ENCODE data around the gene DCAF8.

The DCAF8 gene

DNA sequence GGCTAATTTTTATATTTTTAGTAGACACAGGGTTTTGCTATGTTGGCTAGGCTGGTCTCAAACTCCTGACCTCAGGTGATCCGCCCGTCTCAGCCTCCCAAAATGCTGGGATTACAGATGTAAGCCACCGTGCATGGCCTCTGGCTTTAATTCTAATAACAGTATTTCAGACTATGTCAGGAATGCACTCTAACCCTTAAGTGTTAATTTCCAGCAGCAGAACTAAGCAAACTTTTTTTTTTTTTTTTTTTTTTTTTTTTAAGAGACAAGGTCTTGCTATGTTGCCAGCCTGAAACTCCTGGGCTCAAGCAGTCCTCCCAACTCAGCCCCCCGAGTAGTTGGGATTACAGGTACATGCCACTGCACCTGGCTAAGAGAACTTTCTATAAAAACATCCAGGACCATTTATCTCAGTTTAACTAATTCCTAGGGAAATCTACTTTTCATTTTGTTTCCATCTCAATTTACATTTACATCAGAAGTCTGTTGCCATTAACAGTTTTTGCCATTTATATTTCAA lies 6.5 kb downstream of the DCAF8 start:
- TF ChIP-seq BACH2 (CRISPR knock-in tag; IDR thresholded peaks at IDR 0.05; ENCODE audit: borderline replicate concordance): no peak
- no peak for TF ChIP-seq ZNF8 (CRISPR knock-in tag; IDR thresholded peaks at IDR 0.05)
- no peak for TF ChIP-seq ZC3H10 (CRISPR knock-in tag; IDR thresholded peaks at IDR 0.05)
- no peak for TF ChIP-seq TOX (CRISPR knock-in tag; IDR thresholded peaks at IDR 0.05; ENCODE audit: borderline replicate concordance)
- TF ChIP-seq, protein P1, sequence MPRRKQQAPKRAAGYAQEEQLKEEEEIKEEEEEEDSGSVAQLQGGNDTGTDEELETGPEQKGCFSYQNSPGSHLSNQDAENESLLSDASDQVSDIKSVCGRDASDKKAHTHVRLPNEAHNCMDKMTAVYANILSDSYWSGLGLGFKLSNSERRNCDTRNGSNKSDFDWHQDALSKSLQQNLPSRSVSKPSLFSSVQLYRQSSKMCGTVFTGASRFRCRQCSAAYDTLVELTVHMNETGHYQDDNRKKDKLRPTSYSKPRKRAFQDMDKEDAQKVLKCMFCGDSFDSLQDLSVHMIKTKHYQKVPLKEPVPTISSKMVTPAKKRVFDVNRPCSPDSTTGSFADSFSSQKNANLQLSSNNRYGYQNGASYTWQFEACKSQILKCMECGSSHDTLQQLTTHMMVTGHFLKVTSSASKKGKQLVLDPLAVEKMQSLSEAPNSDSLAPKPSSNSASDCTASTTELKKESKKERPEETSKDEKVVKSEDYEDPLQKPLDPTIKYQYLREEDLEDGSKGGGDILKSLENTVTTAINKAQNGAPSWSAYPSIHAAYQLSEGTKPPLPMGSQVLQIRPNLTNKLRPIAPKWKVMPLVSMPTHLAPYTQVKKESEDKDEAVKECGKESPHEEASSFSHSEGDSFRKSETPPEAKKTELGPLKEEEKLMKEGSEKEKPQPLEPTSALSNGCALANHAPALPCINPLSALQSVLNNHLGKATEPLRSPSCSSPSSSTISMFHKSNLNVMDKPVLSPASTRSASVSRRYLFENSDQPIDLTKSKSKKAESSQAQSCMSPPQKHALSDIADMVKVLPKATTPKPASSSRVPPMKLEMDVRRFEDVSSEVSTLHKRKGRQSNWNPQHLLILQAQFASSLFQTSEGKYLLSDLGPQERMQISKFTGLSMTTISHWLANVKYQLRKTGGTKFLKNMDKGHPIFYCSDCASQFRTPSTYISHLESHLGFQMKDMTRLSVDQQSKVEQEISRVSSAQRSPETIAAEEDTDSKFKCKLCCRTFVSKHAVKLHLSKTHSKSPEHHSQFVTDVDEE (CRISPR knock-in tag; IDR thresholded peaks at IDR 0.05): no peak
- TF ChIP-seq RARB (CRISPR knock-in tag; IDR thresholded peaks at IDR 0.05): no peak
- TF ChIP-seq, protein P2, sequence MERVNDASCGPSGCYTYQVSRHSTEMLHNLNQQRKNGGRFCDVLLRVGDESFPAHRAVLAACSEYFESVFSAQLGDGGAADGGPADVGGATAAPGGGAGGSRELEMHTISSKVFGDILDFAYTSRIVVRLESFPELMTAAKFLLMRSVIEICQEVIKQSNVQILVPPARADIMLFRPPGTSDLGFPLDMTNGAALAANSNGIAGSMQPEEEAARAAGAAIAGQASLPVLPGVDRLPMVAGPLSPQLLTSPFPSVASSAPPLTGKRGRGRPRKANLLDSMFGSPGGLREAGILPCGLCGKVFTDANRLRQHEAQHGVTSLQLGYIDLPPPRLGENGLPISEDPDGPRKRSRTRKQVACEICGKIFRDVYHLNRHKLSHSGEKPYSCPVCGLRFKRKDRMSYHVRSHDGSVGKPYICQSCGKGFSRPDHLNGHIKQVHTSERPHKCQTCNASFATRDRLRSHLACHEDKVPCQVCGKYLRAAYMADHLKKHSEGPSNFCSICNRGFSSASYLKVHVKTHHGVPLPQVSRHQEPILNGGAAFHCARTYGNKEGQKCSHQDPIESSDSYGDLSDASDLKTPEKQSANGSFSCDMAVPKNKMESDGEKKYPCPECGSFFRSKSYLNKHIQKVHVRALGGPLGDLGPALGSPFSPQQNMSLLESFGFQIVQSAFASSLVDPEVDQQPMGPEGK (CRISPR knock-in tag; IDR thresholded peaks at IDR 0.05; ENCODE audit: borderline replicate concordance): no peak
- no peak for TF ChIP-seq GLIS3 (CRISPR knock-in tag; IDR thresholded peaks at IDR 0.05)

DNA sequence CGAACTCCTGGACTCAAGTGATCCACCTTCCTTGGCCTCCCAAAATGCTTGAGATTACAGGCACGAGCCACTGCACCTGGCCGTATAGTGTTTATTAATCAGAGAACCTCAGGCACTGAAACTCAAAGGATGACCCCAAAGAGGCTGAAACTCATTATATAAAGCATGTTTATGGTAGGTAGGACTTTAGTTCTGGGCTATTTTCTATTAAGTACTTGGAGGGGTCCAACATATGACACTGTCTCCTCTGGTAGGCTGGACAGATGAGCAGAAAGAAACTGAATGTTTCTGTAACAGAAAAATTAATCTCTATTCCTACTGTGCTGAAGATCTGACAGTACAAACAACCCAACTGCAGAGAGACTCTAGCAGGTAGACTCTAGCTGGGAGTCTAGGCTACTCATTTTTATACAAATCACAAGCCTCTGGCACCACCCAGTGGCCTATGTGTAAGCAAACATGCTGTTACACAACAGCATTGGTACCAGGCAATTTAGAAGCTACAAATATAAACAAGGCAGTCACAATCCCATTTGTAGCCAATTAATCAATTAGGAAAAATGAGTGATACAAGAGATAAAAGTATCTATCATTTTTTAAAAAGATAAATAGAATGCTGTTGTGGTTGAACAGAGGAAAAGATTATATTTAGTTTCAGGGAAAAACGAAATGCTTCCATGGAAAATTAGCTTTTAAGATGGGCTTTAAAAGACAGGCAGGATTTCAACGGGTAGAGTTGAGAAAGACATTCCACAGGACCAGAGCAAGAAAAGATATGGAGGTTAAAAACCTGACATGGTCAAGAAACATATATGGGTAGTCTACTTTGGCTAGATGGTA lies 10.4 kb downstream of the DCAF8 start:
- ATAC-seq: peak; percentile 98
- TF ChIP-seq RARB (CRISPR knock-in tag; IDR thresholded peaks at IDR 0.05): no peak
- no peak for TF ChIP-seq ZFP30 (CRISPR knock-in tag; IDR thresholded peaks at IDR 0.05)
- no peak for TF ChIP-seq ZNF565 (CRISPR knock-in tag; conservative IDR thresholded peaks at IDR 0.05; ENCODE audit: low read depth)
- TF ChIP-seq, protein P1 (CRISPR knock-in tag; IDR thresholded peaks at IDR 0.05): no peak
- TF ChIP-seq BACH2 (CRISPR knock-in tag; IDR thresholded peaks at IDR 0.05; ENCODE audit: borderline replicate concordance): no peak
- no peak for TF ChIP-seq PPARA (CRISPR knock-in tag; IDR thresholded peaks at IDR 0.05; ENCODE audit: borderline replicate concordance)

More for the DNA sequence above, 6.5 kb downstream of the DCAF8 start:
- ATAC-seq: no peak

DNA sequence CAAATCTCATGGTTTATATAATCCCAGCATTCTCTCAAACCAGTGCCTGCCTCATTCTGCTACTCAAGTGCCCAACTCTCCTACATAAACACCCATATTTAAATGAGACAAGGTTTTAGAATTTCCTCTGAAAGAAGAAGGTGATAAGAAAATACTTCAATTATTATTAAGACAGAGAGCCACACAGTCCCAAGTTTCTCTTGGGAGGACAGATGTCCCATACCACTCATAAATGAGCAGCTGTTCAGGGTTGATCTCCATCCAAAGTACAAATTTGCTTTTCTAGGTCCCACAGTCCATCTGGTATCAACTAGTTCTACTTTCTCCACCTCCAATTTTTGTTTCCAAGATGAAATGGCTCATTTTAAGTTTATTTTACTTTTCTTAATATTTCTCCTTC lies 11.3 kb downstream of the DCAF8 start:
- no peak for TF ChIP-seq ZNF565 (CRISPR knock-in tag; conservative IDR thresholded peaks at IDR 0.05; ENCODE audit: low read depth)
- TF ChIP-seq, protein P2 (CRISPR knock-in tag; IDR thresholded peaks at IDR 0.05; ENCODE audit: borderline replicate concordance): no peak
- no peak for ATAC-seq

DNA sequence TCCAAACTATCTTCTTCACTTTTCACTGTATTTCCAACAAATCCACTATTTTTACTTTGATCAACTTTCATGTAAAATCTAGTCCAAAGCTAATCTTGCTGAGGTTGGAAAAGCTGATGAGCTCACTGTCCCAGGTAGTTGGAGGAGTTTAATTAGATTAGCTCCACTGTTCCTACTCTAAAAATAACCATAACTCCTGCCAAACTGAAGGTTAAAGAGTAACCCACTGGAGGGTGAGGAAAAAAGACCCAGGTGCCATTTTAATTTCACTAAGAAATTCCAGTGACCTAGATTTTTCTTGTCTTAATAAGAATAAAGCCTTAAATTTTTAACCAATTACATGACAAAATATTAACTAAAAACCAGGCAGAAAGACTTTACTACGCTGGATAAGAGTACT lies 15.3 kb downstream of the DCAF8 start:
- no peak for ATAC-seq
- no peak for TF ChIP-seq ARNTL (CRISPR knock-in tag; IDR thresholded peaks at IDR 0.05; ENCODE audit: borderline replicate concordance, low read depth)
- no peak for TF ChIP-seq ZC3H10 (CRISPR knock-in tag; IDR thresholded peaks at IDR 0.05)
- no peak for TF ChIP-seq CSDC2 (CRISPR knock-in tag; IDR thresholded peaks at IDR 0.05)
- TF ChIP-seq, protein P1 (CRISPR knock-in tag; IDR thresholded peaks at IDR 0.05): no peak
- TF ChIP-seq, protein P2 (CRISPR knock-in tag; IDR thresholded peaks at IDR 0.05; ENCODE audit: borderline replicate concordance): no peak
- no peak for TF ChIP-seq GLIS3 (CRISPR knock-in tag; IDR thresholded peaks at IDR 0.05)
- TF ChIP-seq PPARA (CRISPR knock-in tag; IDR thresholded peaks at IDR 0.05; ENCODE audit: borderline replicate concordance): no peak
- TF ChIP-seq BACH2 (CRISPR knock-in tag; IDR thresholded peaks at IDR 0.05; ENCODE audit: borderline replicate concordance): no peak
- TF ChIP-seq, protein P3, sequence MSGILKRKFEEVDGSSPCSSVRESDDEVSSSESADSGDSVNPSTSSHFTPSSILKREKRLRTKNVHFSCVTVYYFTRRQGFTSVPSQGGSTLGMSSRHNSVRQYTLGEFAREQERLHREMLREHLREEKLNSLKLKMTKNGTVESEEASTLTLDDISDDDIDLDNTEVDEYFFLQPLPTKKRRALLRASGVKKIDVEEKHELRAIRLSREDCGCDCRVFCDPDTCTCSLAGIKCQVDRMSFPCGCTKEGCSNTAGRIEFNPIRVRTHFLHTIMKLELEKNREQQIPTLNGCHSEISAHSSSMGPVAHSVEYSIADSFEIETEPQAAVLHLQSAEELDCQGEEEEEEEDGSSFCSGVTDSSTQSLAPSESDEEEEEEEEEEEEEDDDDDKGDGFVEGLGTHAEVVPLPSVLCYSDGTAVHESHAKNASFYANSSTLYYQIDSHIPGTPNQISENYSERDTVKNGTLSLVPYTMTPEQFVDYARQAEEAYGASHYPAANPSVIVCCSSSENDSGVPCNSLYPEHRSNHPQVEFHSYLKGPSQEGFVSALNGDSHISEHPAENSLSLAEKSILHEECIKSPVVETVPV (CRISPR knock-in tag; IDR thresholded peaks at IDR 0.05): no peak
